HG03103 (cell line): ENCODE results near the gene PSAT1.

Experiments
- ATAC-seq: cut with Tn5 transposase; IDR thresholded peaks from one replicate; pipeline ENCODE4 v1.9.1; 2021; ENCODE audit warnings: low read depth; ENCODE audit not compliant: unreplicated experiment

PSAT1 gene

DNA sequence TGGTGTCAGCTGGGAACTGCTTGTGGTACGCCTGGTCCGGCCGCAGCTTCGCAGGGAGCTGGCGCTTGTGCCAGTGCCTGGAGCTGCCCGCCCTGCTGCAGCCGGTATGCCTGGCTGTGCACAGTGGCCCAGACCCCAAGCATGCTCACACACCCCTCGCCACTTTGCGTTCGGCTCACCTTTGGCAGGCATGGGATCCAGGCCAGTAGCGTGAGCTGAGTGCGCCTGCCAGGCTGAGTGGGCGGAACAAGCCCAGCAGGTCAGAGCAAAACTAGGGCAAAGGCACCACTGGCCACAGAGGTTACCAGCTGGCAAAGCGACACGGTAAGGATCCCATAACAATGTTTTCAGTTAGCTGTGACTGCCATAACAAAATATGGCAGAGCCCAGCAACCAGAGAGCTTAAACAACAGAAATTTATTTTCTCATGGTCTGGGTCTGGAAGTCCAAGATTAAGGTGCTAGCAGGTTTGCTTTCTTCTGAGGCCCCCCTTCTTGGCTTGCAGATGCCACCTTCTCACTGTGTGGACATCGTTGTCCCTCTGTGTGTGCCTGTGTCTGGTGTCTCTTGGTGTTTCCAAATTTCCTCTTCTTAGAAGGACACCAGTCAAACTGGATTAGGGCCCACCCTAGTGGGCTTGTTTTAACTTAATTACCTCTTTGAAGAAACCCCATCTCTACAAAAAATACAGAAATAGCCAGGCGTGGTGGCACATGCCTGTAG, 61.6 kb downstream of the PSAT1 start:
- ATAC-seq, result no peak

DNA sequence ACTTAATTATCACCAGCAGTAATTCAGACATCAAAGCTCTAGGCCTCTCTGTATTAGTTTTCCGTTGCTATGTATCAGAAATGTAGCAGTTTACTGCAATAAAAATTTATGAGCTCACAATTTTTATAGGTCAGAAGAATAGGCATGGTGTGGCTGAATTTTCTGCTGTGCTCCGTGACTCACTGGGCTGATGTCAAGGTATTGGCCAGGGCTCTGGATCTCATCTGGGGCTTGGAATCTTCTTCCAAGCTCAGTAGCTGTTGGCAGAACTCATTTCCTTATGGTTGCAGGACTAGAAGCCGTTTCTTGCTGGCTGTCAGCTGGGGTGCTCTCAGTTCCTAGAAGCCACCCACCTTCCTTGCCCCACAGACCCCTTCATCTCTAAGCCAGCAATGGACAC, 66.3 kb downstream of the PSAT1 start:
- ATAC-seq, result no peak

DNA sequence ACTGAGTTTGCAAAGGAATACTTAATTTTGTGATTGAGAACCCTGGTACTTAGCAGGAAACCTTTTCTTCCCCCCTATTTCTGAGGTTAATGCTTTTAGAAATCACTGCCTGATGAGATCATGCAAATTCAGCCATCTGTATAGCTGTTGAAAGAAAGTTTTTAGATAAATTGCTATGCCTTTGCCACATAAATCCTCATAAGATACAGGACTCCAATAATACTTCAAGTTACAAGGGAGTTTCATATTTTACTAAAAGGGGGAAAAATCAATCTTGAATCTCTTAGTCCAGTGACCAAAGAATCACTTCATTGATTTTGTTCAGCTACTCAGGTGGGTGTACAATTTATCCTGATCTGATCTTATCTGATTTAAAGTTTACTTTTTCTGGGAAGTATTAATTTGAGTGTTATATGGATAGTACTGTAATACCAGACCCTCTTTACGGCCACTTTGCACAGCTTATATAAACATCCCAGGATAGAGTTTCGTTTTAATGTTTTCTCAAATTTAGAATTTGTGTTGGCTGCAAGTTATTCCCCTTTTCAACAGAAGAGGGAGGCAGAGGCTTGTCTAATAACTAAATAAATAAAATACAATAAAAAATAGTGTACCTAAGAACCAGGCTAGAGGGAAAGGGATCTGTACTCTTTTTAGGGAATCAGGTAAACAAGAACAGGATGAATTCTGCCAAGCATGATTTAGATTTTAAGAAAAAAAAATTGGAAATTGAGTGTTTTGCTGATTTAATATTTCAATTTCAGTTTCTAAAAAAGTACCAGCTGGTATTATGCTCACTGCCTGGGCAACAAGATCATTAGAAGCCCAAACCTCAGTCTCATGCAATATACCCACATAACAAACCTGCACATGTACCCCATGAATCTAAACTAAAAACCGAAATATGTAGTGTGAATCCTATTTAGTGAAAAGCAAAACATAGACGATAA, 69.1 kb downstream of the PSAT1 start:
- no peak for ATAC-seq

DNA sequence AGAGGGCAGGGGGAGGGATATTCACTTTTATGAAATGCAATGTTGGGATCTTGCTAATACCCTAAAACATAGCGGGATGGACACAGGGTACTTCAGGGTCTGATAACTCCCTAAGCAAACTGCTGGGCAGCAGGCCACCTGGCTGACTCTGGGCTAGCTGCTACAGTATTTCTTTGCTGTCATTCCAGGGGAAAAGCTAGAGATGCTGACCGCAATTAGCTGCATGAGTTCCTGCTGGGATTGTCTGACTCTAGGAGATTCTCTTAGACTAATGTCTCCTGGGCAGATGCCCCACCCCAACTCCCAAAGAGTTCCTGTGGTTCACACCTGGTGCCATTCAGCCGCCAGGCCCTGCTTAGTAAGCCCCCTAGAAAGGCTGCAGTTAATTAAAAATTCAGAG, 69.9 kb downstream of the PSAT1 start:
- no peak for ATAC-seq

DNA sequence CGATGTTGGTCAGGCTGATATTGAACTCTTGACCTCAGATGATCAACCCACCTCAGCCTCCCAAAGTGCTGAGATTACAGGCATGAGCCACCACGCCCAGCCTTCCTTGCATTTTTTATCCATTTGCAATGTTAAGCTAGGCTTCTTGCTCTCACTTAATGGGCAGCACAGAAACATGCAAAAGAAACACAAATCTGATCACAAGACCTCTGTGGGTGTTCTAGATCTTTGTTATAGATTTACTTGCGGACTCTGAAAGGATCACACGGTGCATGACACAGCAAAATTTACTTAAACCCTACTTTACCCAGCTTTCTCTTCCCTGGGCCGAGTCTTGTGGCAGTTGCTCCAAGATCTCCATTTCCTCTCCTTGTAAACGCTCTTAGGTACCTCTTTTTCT, 71.3 kb downstream of the PSAT1 start:
- ATAC-seq, result no peak

DNA sequence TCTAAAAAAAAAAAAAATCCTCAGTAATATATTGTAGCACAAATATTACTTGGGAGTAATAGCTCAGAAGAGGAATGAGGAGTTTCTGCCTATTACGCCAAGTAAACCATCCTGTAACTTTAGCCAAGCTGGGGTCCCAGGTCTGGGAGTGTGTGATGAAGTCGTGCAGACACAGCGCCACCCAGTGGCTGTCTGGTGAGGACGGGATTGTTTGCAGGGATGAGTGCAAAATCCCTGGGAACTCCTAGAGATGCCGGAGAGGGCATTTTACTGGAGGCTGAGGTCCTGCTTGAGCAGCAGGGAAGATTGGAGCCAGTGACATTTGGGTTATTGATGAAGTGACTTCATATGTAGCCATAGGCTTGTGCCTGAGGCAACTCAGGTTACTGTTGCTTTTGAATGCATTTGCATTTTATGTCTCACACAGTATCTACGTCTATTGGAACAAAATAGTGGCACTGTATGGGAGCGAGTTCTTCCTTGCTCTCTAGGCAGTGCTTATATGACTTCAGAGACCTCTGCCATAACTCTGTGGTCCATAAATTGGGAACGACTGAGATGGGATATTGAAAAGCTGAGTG, 72.8 kb downstream of the PSAT1 start:
- ATAC-seq, result no peak

DNA sequence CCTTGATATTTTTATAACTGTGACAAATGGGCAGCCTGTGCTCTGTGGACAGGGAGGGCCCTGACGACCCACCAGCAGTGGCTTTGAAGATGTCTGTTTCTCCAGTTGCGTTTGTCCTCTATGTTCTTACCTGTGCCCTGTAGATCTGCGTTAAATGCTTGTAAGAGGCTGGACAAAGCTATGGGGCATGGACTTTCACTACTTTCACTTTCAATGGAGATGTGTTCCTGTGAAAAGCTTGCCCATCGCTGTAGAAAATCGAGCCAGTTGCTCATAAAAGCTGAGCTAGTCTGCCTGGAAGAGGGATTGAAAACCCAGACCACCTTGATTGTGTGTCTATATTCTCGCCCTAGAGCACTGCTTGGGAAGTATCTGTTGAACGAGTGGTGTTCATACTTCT, 74.1 kb downstream of the PSAT1 start:
- no peak for ATAC-seq

DNA sequence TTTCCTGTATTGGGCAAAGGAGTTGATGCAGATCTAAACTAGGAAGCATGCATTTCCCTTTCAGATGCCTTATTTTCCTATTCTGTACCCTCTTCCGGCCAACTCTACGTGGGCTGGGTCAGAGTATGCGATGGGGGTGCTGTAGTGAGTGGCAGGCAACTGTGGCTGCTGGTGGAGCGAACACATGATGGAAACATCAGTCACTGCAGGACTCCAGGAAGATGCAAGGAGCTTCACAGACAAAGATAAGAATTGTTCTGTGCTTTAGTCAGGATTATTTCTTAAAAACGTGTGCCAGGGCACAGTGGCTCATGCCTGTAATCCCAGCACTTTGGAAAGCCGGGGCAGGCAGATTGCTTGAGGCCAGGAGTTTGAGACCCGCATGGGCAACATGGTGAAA, 75.1 kb downstream of the PSAT1 start:
- no peak for ATAC-seq
